Measurements from ENCODE around the gene STK33.

The STK33 gene

DNA sequence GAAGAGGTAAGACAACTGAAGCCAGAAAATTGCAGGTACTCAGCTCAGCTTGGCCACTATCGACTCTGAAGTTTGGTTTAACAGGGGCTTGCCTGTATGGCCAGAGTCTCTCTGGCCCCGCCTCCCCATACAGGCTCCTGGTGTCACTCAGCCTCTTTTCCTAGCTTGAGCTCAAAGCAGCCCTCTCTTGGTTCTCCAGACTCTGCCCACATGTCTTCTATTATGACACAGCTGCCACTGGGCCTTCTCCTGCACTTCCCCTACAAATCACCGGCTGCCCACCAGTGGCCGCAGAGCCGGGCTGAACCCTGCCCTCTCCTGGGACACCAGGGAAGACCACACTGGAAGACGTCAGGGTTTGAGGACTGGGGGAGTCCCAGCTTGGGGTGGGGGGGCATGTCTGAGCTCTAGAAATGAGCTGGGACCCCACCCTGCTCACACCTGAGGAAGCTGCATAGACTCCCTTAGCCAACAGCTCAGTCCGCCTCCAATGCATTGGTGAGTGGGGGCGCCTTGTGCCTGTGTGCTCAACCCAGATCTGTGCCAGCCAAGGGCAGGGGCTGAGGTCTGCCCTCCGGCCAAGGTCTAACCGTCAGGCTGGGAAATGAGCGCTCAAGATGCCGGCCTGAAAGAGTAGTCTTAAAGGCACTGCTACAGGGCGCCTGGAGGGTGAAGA is 236.0 kb downstream of the STK33 start:
- Mint-ChIP-seq H3K4me3 (no peak overlapping the region), H3K9me3 (ENCODE audit: low read depth) (no peaks in the 10 kb centered on the region), H3K4me1 (ENCODE audit: low read depth) (no peaks in the 10 kb centered on the region), H3K27ac (no peak overlapping the region), H3K36me3 (no peaks in the 10 kb centered on the region), H3K27me3 (peaks cover 7% of the 10 kb centered on the region)

- no peaks in the 10 kb centered on the region for H3K36me3 Mint-ChIP-seq
- no peak overlapping the region for H3K4me3 Mint-ChIP-seq
- no peak overlapping the region for H3K27ac Mint-ChIP-seq
- no peaks in the 10 kb centered on the region for H3K9me3 Mint-ChIP-seq (ENCODE audit: low read depth)
- peaks cover 7% of the 10 kb centered on the region for H3K27me3 Mint-ChIP-seq
- H3K4me1 Mint-ChIP-seq (ENCODE audit: low read depth), result no peaks in the 10 kb centered on the region
Measured at GRCh38 chr11:8357505-8357888, 236.5 kb downstream of the STK33 start.

DNA sequence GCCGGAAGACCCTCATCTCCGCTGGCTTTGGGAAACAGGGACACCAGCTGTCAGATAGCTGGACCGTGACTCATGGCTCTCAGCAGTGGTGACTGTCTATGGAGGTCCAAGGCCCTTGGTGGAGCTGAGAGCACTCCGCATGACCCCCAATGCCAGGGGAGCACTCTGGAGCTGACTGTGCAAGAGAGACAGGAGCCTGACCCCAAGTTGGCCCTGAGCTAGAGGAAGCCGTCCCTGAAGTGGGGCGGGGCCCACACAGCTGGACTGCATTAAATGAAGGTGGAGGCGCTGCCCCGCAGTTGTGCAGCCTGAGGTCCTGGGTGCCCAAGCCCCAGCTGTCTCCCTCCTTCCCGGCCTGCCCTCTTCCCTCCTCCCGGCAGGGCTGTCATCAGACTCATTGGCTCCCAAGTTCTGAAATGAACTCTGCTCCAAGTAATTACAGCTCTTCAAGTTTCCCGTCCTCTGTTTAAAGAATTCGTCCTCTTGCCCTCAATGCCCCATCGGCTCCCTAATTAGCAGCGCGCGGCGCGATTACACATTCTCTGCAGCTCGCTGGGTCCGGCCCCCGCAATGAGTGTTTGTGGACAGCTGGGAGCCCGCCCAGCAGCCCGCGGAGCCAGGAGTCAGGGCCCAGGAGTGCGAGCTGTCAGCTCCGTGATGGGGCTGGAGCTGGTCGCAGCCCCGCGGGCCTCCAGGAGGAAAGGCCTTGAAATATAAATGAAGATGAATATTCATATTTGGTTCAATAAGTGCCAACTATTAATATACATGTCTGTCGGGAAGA is 237.1 kb downstream of the STK33 start:
- H3K4me3 Mint-ChIP-seq, result no peak overlapping the region
- H3K4me1 Mint-ChIP-seq (ENCODE audit: low read depth), result no peaks in the 10 kb centered on the region
- no peaks in the 10 kb centered on the region for H3K36me3 Mint-ChIP-seq
- H3K9me3 Mint-ChIP-seq (ENCODE audit: low read depth), result no peaks in the 10 kb centered on the region
- no peak overlapping the region for H3K27ac Mint-ChIP-seq
- H3K27me3 Mint-ChIP-seq, result peaks cover 7% of the 10 kb centered on the region

- Mint-ChIP-seq H3K4me1 (ENCODE audit: low read depth) (no peaks in the 10 kb centered on the region), H3K4me3 (no peak overlapping the region), H3K36me3 (no peaks in the 10 kb centered on the region), H3K27ac (no peak overlapping the region), H3K27me3 (peaks cover 7% of the 10 kb centered on the region), H3K9me3 (ENCODE audit: low read depth) (no peaks in the 10 kb centered on the region)
Measured at GRCh38 chr11:8356216-8356615, 237.8 kb downstream of the STK33 start.

DNA sequence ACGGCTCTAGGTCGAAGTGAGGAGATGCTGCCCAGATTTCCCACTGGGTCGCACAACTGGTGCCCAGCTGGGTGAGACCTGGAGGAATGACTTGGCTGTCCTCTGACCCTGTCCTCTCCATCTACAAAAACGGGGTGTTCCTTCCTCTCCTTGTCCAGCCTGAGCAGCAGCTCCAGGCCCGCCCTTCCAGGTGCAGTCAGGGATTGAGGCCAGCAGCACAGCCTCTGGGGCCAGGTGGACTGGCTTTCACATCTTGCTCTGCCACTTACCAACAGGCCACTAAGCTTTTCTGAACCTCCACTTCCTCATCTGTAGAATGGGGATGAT is 238.6 kb downstream of the STK33 start:
- peaks cover 7% of the 10 kb centered on the region for H3K27me3 Mint-ChIP-seq
- H3K27ac Mint-ChIP-seq, result no peak overlapping the region
- H3K36me3 Mint-ChIP-seq, result no peaks in the 10 kb centered on the region
- H3K4me3 Mint-ChIP-seq, result no peak overlapping the region
- no peaks in the 10 kb centered on the region for H3K4me1 Mint-ChIP-seq (ENCODE audit: low read depth)
- no peaks in the 10 kb centered on the region for H3K9me3 Mint-ChIP-seq (ENCODE audit: low read depth)

DNA sequence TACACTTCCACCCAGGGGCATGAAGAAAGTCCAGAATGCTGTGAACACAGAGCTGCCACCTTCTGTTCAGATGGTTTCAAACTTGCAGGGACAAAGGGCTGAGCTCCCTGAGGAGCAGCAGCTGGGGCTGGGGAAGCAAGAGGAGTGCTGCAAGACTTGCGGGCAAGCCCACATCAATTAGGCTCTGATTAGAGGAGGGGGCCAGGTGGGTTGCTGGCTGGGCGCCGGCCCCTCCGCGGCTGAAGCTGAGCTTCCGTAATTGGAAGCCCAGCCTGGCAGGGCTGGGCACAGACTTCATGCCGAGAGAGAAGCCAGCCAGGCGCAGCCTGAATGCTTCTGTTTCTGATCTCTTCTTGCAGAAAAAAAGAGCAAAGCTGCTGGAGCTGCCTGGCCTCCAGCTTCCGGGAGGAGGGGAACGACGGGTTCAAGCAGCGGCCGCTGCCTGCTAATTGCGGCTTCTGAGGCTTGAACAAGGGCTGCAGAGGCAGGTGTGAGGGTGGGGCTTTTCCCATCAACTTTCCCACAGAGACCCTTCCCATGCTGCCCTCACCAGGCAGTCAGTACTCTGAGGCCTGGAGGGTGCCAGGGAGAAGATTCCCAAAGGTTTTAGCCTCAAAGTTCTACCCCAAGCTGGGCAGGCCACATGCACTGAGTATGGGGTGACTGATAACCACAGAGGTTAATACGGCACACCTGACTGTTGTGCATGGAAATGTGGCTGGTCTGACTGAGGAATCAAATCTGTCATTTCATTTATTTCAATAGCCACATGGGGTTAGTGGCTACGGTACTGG is 239.2 kb downstream of the STK33 start:
- no peaks in the 10 kb centered on the region for H3K9me3 Mint-ChIP-seq (ENCODE audit: low read depth)
- H3K36me3 Mint-ChIP-seq, result no peaks in the 10 kb centered on the region
- H3K27ac Mint-ChIP-seq, result no peak overlapping the region
- H3K4me3 Mint-ChIP-seq, result no peak overlapping the region
- H3K27me3 Mint-ChIP-seq, result peaks cover 7% of the 10 kb centered on the region
- H3K4me1 Mint-ChIP-seq (ENCODE audit: low read depth), result no peaks in the 10 kb centered on the region

- Mint-ChIP-seq H3K9me3 (ENCODE audit: low read depth) (no peaks in the 10 kb centered on the region), H3K4me3 (no peak overlapping the region), H3K4me1 (ENCODE audit: low read depth) (no peaks in the 10 kb centered on the region), H3K36me3 (no peaks in the 10 kb centered on the region), H3K27me3 (peaks cover 7% of the 10 kb centered on the region), H3K27ac (no peak overlapping the region)
Measured at GRCh38 chr11:8352876-8353505, 241.0 kb downstream of the STK33 start.

- Mint-ChIP-seq H3K4me1 (ENCODE audit: low read depth) (no peaks in the 10 kb centered on the region), H3K4me3 (no peak overlapping the region), H3K27ac (no peak overlapping the region), H3K9me3 (ENCODE audit: low read depth) (no peaks in the 10 kb centered on the region), H3K27me3 (peaks cover 7% of the 10 kb centered on the region), H3K36me3 (no peaks in the 10 kb centered on the region)
Measured at GRCh38 chr11:8352103-8352875, 241.7 kb downstream of the STK33 start.

GRCh38 chr11:8351223-8351622 is 242.8 kb downstream of the STK33 start:
- no peaks in the 10 kb centered on the region for H3K36me3 Mint-ChIP-seq
- no peaks in the 10 kb centered on the region for H3K4me1 Mint-ChIP-seq (ENCODE audit: low read depth)
- H3K4me3 Mint-ChIP-seq, result no peak overlapping the region
- H3K27ac Mint-ChIP-seq, result no peak overlapping the region
- no peaks in the 10 kb centered on the region for H3K9me3 Mint-ChIP-seq (ENCODE audit: low read depth)
- peaks cover 7% of the 10 kb centered on the region for H3K27me3 Mint-ChIP-seq

DNA sequence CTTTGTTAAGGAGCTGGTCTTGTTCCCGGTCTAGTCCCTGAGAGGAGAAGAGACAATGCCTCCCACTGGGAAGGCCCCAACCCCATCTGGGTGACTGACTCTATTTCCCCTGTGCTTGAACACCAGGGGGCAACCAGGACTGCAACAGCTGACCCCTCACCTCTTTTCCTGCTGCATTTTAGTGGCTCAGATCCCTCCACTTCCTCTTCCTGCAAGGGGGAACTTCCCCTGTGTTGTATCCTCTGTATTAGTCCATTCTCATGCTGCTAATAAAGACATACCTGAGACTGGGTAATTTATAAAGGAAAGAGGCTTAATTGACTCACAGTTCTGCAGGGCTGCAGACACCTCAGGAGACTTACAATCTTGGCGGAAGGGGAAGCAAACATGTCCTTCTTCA is 246.1 kb downstream of the STK33 start:
- no peak overlapping the region for H3K4me3 Mint-ChIP-seq
- no peak overlapping the region for H3K27ac Mint-ChIP-seq
- no peaks in the 10 kb centered on the region for H3K9me3 Mint-ChIP-seq (ENCODE audit: low read depth)
- H3K27me3 Mint-ChIP-seq, result no peaks in the 10 kb centered on the region
- peaks cover 3% of the 10 kb centered on the region for H3K4me1 Mint-ChIP-seq (ENCODE audit: low read depth)
- no peaks in the 10 kb centered on the region for H3K36me3 Mint-ChIP-seq

DNA sequence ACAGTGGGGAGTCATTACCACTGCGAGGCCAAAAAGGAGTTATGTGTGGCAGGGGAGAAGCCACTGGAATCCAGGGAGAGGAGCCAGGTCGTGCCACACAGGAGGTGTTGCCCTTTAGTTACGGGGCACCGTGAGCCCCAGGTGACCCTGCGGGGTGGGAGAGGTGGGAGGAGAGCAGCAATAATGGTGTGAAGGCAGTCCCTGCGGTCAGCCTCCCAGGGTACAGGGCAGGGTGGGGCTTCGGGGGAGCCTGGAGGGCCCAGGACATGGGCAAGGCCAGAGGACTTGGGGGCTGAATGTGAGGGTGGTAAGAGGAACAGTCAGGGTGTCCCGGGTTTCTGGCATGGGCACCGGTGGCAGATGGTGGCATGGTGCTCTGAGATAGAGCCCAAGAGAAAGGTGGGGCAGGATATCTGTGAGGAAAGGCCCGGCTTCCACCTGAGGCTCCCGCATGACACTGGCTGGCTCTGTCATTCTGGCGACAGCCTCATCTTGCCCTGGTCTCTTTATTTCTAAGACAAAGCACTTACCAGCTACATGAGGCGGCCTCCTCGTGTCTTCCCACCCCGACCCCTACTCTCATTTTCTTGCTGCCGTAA is 247.8 kb downstream of the STK33 start:
- Mint-ChIP-seq H3K36me3 (no peaks in the 10 kb centered on the region), H3K27me3 (no peaks in the 10 kb centered on the region), H3K9me3 (ENCODE audit: low read depth) (no peaks in the 10 kb centered on the region), H3K4me3 (no peak overlapping the region), H3K27ac (no peak overlapping the region), H3K4me1 (ENCODE audit: low read depth) (peaks cover 3% of the 10 kb centered on the region)

GRCh38 chr11:8345179-8345578 is 248.8 kb downstream of the STK33 start:
- no peaks in the 10 kb centered on the region for H3K36me3 Mint-ChIP-seq
- no peaks in the 10 kb centered on the region for H3K9me3 Mint-ChIP-seq (ENCODE audit: low read depth)
- no peak overlapping the region for H3K27ac Mint-ChIP-seq

GRCh38 chr11:8344346-8344745 is 249.7 kb downstream of the STK33 start:
- Mint-ChIP-seq H3K27me3 (no peaks in the 10 kb centered on the region), H3K36me3 (no peaks in the 10 kb centered on the region), H3K4me3 (no peak overlapping the region), H3K4me1 (ENCODE audit: low read depth) (peaks cover 3% of the 10 kb centered on the region), H3K9me3 (ENCODE audit: low read depth) (no peaks in the 10 kb centered on the region), H3K27ac (no peak overlapping the region)

More at GRCh38 chr11:8345179-8345578, 248.8 kb downstream of the STK33 start:
- Mint-ChIP-seq H3K27me3 (no peaks in the 10 kb centered on the region), H3K4me1 (ENCODE audit: low read depth) (peaks cover 3% of the 10 kb centered on the region), H3K4me3 (no peak overlapping the region)
